Activated naive CD4-positive, alpha-beta T cell treated with Interleukin-2 at 50 U/mL for 16 hours (primary cell): ENCODE data around the gene TAS2R14.

Experiments
- DNase-seq: peaks from one replicate; pipeline ENCODE4 v3.0.0-alpha.2; 2020

Gene TAS2R14, protein sequence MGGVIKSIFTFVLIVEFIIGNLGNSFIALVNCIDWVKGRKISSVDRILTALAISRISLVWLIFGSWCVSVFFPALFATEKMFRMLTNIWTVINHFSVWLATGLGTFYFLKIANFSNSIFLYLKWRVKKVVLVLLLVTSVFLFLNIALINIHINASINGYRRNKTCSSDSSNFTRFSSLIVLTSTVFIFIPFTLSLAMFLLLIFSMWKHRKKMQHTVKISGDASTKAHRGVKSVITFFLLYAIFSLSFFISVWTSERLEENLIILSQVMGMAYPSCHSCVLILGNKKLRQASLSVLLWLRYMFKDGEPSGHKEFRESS

DNA sequence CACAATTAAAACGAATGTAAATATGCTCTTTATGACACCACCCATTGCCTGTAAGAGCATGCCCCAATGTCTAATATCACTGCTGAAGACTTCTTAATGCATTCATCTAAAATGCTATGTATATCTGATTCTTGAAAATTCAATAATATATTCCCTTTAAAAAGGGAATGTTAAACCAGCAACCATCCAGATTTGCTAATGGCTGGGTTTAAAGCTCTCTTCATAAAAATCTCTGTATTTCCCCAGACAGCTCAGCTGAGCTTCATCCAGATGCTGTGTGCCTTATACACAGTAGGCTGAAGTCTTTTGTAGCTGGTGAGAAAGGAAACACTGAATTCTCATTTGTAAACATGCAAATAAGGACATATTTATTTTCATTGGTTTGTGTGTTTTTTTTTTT lies at the start of gene TAS2R14:
TSS of gene TAS2R14 (minus strand) at position 101 of the 400 bp plus-strand sequence. CDS start at position 45, 56 bp downstream.
- DNase-seq = no peak

DNA sequence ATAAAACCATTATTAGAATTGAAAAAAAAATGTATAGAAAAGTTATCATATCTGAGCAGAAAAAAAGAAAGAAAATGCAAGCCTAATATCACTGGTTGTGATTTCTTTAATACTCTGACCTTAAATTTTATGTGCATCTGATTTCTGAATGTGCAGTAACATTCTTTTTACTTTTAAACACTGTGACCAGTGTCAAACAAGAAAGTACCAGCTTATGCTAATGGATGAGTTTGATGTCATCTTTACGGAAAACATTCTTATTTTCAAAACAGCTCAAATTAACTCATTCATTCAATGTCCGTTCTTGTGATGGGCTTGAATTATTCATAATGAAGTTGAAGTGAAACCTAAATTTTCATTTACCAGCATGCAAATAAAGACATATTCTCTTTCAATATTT lies 47.7 kb upstream of the TAS2R14 start, which contains the start of gene TAS2R50:
TSS of gene TAS2R50 (minus strand) at position 101 of the 400 bp plus-strand sequence. CDS start at position 49, 52 bp downstream.
- DNase-seq = no peak

DNA sequence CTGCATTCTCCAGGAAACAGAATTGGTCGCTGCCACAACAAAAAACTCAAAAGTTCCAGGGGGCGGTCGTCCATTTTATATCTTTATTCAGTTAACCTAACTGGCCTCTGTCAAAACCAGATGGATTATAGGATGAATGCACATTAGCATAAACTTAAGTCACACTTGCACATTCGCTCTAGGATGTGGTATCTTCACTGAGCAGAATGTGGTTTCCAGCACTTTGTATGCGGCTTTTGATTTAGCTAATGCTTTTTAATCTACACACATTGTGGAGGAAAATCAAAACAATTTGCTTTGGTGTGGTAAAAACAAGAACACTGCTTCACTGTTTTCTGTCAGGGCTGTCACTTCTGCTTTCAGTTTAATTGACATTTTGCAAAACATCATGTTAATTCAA lies 43.2 kb upstream of the TAS2R14 start:
- no peak for DNase-seq

DNA sequence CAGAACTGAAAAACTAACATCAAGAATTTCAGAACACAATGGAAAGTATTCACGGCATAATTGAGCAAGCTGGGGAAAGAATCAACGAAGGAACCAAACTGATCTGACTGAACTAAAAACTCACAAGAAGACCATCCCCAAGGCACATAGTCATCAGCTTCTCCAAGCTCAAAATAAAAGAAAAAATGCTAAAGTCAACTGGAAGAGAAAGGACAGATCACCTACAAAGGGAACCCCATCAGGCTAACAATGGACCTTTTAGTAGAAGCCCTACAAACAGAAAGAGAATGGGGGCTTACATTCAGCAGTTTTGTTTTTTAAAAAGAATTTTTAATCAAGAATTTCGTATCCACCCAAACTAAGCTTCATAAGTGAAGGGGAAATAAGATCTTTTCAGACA lies 35.9 kb upstream of the TAS2R14 start:
- DNase-seq = no peak

DNA sequence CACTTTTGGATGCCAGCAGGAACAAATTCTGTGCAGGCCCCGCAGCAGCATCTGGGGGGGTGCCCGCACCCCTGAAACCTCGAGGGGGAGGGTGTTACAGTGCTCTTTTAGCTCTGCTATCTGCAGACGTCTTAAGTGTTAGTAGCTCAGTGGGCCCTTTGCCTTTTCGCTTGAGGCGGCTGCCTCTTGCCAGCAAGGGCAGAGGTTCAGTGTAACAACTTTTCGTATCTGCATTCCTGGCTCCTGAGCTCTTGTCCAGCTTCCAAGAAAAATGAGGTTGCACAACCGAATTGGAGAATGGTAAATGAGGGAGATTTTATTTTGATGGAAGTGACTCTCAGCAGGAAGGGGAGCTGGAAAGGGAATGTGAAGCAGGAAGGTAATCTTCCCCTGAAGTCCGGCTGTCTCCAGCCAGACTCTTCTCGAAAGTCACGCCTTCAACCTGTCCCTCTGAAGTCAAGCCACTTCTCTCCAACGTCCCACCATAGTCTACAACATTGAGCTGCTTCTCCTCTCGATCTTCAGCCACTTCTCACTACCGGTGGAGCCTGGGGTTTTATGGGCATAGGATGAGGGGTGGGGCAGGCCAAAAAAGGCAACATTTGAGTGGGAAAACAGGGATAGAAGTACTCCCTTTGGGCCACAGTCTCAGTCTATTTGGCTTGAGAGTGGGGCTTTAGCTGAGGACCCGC lies 29.8 kb upstream of the TAS2R14 start:
- no peak for DNase-seq

DNA sequence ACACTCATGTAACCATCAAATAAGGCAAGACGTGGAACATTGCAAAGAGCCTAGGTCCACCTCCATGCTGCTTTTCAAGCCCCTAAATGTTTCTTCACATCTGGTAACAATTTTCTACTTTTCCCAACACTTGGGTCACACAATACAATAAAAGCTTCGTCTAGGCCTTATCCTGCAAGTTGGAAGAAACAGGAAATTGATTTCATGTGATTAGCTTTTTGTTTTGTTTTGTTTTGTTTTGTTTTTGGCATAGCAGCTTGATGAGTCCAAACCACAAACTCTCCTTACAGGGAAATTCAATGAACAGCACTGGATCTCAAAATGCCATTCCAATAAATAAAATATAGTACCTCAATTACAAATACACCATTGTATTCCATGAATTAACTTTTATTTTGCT lies 28.3 kb upstream of the TAS2R14 start:
- no peak for DNase-seq

DNA sequence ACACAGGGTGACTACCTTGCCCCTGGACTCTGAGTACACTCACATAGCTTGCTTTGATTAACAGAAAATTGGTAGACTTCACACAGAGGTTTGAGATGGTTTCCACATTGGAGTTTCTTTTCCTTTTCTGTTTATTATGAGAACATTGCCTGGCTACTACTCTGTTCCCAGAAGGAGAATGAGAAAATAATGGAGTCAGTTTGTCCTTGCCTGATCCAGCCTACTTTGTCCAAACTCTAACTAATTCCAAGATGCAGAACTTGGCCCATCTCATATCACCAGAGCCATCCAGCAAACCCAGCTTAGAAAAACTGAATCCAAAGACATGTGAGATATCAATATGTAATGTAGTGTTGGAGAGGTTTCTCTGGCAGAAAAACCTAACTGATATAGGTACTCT lies 27.3 kb upstream of the TAS2R14 start:
- no peak for DNase-seq

DNA sequence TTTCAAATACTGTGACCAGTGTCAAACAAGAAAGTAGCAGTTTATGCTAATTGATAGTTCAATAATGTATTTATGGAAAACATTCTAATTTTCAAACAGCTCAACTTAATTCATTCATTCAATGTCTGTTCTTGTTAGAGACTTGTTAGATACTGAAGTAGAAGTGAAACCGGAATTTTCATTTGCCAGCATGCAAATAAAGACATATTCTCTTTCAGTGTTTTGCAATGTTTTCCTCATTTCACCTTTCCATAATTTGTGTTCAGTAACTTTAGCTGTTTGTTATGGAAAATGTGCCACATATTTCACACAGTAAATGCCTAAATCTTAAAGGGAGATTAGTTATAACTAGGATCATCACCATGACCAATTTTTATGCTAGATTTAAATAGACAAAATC lies 26.4 kb upstream of the TAS2R14 start:
- no peak for DNase-seq

DNA sequence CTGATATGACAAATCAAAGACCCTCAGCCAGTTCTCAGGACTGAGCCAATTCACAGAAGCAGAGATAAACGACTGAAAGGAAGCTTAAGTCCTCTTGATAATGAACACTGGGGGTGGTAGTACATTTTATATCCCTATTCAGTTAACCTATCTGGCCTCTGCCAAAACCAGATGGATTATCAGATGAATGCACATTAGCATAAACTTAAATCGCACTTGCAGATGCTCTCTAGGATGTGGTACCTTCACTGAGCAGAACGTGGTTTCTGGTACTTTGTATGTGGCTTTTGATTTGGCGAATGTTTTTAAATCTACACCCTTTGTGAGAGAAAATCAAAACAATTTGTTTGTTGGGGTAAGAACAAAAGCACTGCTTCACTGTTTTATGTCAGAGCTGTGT lies 21.1 kb upstream of the TAS2R14 start:
- DNase-seq = no peak

DNA sequence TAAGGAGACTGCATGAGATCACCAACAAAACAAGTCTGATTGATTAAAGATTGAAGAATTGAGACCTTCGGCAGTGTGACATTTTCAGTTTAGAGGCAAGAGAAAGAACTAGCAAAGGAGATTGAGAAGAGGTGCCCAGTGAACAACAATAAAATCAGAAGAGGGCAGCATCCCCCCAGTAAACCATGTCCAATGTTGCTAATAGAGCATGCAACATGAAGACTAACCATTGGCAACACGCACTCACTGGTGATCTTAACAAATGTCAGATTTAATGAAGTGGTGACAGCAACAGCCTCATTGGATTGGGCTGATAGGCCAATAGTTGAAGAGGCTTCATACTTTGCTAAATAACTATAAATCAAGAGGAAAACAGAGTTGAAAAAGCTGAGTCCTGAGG lies 20.7 kb upstream of the TAS2R14 start:
- DNase-seq = no peak

DNA sequence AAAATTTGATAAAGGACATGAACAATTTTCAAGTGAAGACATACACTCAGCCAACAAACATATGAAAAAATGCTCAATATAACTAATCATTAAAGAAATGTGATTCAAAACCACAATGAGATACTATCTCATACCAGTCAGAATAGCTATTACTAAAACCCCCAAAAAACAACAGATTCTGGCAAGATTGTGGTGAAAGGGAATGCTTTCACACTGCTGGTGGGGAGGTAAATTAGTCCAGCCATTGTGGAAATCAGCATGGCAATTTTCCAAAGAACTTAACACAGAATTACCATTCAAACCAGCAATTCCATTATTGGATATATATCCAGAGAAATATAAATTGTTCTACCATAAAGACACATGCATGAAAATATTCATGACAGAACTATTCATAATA lies 18.7 kb upstream of the TAS2R14 start:
- DNase-seq = no peak

DNA sequence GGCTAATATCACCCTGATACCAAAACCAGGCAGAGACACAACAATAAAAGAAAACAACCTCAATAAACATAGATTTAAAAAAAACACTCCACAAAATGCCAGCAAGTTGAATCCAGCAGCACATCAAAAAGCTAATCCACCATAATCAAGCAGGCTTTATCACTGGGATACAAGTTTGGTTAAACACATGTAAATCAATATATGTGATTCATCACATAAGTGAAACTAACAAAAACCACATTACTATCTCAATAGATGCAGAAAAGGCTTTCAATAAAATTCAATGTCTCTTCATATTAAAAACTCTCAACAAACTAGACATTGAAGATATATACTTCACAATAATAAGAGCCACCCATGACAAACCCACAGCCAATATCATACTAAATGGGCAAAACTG lies 17.0 kb upstream of the TAS2R14 start:
- DNase-seq = no peak

DNA sequence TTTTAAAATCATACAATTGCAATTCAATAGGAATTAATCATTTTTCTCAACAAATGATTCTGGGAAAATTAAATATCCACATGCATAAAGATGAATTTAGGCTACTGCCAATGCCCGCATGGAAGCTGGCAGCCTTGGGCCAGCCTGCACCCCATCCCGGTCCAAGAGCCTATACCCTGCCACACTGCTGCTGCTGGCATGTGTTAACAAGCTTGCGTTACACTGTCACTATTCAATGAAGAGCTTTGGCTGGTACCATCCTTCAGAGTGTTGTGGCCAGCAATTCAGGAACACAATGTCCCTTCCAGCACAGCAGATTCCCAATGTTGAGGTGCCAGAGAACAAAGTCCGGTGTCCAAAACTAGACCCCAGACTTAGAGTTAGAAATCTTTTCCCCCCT lies 13.6 kb upstream of the TAS2R14 start:
- no peak for DNase-seq

DNA sequence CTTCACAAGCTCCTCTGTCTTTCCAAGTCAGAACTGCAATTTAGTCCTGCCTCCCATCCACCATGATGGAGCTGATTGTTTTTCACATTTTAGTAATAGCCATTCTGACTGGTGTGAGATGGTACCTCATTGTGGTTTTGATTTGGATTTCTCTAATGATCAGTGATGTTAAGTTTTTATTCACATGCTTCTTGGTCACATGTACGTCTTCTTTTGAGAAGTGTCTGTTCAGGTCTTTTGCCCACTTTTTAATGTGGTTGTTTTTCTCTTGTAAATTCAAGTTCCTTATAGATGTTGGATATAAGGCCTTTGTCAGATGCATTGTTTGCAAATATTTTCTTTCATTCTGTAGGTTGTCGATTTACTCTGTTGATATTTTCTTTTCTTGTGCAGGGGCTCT lies 4.1 kb upstream of the TAS2R14 start:
- no peak for DNase-seq

DNA sequence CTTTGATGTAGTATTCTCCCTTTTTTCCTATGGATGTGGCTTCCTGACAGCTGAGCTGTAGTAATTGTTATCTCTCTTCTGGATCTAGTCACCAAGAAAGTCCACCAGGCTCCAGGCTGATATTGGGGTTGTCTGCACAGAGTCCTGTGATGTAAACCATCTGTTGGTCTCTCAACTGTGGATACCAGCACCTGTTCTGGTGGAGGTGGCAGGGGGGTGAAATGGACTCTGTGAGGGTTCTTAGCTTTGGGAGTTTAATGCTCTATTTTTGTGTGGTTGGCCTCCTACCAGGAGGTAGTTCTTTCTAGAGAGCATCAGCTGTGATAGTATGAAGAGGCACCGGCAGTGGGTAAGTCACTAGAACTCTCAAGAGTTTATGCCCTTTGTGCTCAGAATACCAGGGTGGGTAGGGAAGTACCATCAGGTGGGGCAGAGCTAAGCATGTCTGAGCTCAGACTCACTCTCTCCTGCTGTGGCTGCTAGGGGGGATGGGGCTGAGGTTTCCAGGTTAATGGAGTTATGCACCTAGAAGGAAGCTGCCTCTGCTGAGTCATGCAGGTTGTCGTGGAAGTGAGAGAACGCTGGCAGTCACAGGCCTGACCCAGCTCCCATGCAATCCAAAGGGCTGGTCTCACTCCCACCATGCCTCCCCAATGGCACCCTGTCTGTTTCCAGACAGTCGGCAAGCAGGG lies 3.0 kb upstream of the TAS2R14 start:
- no peak for DNase-seq

DNA sequence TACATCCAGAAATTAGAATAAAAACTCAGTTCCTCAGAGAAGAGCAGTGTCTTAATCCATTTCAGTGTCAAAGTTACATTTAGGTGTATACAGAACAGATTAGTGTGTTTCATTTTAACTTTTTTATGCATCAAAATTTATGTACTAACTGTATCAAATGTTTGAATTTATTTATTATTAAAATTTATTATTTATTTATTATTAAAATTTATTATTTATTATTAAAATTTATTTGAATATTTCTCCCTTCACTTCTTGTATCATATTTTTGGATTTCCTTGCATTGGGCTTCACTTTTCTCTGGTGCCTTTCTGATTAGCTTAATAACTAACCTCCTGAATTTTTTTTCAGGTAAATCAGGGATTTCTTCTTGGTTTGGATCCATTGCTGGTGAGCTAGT lies 2.3 kb upstream of the TAS2R14 start:
- DNase-seq = no peak

DNA sequence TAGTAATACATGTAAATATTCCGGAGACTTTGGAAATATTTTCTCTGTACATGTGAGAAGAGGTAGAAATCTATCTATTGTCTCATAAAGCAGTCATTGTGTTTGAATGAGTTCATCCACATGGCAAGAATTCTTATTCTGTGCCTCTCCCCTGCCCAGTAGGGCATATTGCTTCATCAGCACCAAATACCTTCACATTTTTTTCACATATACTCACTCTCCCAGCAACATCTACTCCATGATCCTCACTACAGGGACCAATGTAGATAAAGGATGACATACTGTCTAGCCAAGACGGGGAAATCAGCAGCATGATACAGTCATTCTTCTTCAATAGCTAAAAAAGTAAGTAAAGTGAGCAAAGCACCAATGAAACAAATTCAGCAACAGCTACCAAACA lies 1.3 kb upstream of the TAS2R14 start:
- no peak for DNase-seq

DNA sequence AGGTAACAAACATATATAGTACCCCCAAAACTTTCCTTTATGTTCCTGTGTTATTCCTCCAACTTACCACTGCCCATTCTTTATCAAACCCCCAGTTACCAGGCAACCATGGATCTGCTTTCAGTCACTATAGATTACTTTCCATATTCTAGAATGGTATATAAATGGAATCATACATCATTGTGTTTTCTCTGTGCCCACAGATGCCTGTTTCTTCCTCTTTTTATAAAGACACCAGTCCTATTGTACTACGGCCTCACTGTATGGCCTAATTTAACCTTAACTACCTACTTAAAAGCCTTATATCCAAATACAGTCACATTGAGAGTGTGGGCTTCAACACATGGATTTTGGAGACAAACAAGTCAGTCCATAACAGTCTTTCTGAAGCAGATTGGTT lies 2.6 kb downstream of the TAS2R14 start:
- no peak for DNase-seq

DNA sequence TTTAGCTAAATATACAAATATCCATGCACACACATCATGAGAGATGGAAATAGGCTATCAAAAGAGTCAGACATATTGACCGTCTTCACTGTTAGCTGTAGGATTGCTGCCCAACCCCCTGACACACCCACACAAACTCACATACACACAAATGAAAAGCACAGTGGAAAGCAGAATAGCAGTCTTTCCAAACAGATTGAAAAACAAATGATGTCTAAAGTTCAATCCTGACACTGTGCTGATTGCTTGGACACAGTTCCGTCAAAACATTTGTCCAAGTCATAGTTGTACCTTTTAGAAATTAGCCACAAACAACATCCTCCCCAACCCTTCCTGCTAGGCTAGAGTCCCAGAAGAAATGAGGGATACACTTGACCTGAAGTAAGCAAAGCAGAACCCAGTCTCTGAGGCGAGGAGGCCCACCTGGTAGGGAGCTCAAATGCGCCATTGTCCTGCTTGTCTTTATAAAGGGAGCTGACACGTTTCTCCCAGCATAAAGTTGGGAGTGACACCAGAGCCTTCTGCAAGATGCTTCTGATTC lies 10.2 kb downstream of the TAS2R14 start, which contains the start of gene PRH2:
TSS of gene PRH2 (plus strand) at position 491 of the 541 bp plus-strand sequence. CDS start at position 529, 38 bp downstream.
- no peak for DNase-seq

DNA sequence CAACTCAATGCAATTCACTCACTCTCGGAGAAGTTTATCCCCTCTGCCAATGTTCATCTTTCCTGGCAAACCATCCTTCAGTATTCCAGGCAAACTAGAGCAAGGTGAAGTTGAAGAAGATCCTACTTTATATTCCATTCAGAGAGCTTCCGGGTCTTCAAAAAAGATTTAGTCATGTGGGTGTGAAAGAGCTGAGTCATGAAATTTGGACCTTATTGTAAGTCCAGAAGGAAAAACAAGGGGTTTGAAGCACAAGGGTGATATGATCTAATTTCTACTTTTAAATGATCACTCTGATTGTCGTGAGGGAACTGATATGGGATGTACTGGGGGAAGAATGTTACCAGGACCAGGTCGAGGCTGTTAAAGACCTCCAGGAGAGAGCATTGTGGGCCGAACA lies 12.8 kb downstream of the TAS2R14 start:
- no peak for DNase-seq

DNA sequence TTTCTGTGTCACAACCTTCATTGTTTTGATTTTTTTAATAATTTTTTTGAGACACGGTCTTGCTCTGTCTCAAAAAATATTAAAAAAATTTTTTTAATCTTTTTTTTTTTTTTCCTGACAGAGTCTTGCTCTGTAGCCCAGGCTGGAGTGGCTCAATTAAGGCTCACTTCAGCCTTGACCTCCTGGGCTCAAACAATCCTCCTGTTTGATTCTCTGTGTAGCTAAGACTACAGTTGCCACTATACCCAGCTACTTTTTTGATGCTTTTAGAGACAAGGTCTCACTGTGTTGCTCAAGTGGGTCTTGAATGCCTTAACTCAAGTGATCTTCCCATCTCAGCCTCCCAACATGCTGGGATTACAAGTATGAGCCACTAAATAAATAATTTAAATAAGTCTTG lies 19.3 kb downstream of the TAS2R14 start:
- no peak for DNase-seq

DNA sequence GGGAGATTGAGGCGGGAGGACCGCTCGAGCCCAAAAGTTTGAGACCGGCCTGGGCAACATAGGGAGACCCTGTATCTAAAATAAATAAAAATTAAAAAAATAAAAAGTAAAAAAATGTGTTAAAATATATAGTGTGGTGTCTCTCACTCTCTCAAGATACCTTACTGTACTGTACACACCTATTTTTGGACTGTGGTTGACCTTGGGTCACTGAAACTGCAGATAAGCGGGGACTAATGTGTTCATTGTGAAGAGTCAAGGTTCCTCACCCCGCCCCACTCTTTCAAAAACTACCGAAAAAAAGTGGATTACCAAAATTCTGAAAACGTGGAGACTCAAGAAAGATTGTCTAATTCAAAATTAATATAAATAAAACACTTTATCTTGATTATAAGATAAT lies 28.7 kb downstream of the TAS2R14 start:
- no peak for DNase-seq

DNA sequence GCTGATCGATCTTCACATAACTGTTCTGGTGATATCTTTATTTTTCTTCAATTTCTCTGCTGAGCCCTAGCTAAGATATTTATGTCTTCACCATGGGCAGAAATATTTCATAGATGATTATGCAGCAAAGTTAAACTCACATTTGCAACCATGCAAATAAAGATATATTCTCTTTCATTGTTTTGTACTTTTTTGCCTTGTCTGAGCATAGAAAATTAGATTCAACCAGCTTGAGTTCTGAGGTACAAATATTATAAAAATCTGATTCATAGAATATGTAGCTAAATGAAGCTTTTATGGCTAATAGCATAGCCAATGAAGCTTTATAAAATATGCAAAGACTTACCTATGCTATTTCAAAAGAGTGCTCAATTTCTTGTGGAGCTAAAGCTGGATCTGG lies 29.6 kb downstream of the TAS2R14 start, which contains the start of gene TAS2R13:
TSS of gene TAS2R13 (minus strand) at position 101 of the 400 bp plus-strand sequence. CDS start 264 bp downstream, outside the sequence.
- DNase-seq = no peak
